GM12874 (cell line): ENCODE results near the gene LRRC1.

Experiments
- CTCF ChIP-seq: IDR thresholded peaks from 2 replicates; pipeline ENCODE4 v1.5.1; 2011; ENCODE audit warnings: low read depth, mild to moderate bottlenecking, control low read depth, low read length, moderate library complexity; ENCODE audit not compliant: insufficient read depth

LRRC1 gene

DNA sequence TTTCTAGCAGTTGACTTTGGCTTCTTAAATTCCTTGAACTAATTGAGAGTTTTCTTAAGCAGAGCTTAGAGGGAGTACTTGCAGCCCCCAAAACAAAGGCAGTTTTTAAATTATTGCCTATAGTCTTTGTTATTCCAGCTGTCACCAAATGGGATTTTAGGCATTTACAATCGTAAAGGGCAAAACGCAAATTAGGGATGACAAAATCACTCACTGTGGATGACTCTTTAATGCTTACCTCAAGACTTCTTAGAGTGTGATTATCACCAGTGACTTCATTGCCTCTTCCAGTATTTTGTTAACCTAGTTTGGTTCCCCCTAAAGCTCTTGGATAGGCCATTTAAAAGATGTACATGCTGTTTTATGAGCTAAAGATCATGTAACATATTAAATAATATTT lies 126.8 kb downstream of the LRRC1 start:
- no peak for TF ChIP-seq CTCF

DNA sequence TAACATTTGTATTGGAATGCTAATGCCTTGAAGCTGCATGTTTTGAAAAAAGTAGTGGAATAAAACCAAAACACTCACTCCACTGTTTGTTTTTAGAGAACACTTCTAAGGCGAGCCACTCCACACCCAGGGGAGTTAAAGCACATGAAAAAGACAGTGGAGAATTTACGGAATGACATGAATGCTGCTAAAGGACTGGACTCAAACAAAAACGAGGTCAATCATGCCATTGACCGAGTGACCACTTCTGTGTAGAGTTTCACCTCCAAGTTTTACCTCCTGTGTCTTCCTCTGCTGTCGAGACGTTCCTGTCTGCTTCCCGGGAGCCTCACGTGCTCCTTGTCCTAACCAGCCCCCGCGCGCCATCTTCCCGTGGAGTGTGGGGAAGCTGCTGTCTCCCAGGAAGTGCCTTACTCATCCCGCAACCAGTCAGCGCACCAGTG lies 127.8 kb downstream of the LRRC1 start:
- TF ChIP-seq CTCF = no peak

DNA sequence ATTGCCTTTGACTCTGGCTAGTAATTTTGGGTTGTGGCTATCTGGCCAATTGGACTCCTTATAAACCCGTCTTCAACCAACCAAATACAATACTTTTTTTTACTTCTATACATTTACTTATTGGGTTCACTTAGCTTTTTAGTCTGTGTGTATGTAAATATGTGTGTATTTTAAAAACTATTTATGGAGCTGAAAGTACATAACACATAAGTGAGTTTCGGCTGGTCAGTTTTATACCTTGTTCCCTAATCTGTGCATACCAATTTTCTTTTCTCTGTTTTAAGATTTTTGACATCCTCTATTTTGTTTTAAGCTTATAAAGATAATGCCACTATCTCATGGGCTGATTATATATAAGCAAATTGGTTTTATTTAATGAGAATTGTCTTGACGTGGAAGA lies 129.5 kb downstream of the LRRC1 start:
- TF ChIP-seq CTCF = no peak

- no peak for TF ChIP-seq CTCF
These were observed 130.1 kb downstream of the LRRC1 start for GRCh38 chr6:53924821-53925422.

DNA sequence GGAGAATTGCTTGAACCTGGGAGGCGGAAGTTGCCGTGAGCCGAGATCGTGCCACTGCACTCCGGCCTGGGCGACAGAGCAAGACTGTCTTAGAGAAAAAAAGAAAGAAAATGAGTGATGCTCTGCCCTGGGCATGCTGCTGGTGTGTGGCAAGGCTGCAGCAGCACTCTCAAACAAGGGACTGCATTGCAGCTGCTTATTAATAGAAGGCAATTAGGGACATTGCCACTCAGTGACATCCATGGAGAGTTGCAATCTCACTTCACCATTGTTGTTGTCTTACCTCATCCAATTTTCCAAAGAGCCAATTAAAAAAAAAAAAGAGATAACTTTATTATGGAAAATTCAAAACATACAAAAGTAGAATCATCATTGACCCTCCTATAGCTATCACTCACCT lies 131.1 kb downstream of the LRRC1 start:
- TF ChIP-seq CTCF = no peak

GRCh38 chr6:53926505-53926904 lies 131.7 kb downstream of the LRRC1 start:
- TF ChIP-seq CTCF = no peak

DNA sequence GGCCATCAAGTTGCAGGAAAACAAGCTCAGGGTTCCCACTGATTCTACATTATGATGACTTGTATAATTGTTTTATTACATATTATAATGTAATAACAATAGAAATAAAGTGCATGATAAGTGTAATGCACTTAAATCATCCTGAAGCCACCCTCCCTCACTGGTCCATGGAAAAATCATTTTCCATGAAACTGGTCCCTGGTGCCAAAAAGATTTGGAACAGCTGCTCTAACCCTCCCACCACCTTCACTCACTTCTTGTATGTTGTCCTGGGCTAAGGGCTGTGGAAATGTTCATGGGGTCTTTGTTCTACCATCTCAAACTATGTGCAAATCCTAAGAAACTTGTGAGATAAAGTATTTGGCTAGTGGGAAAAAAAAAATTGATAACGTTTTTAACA lies 133.8 kb downstream of the LRRC1 start:
- TF ChIP-seq CTCF = no peak
